PC-3 (cell line): ENCODE data around the gene PCDHB12. TPM values are rescaled to one million over a fixed set of nuclear protein-coding genes. Genes with fewer than 3 reads are reported as not detected.
A peak's percentile ranks its signal among the peaks of the same experiment; 100 is the strongest.

ENCODE experiments used
- ATAC-seq: fragments of 200-7000 bp; cut with Tn5 transposase; 2 replicates; pipeline ENCODE4 v1.9.1; 2020; ENCODE audit warnings: mild to moderate bottlenecking, moderate library complexity
- BruUV-seq: library from RNA; stranded (reverse); fragments of 400-500 nt; replicated peaks from 2 replicates; lab custom pipeline; 2021; lab: Mats Ljungman, UMichigan
- CTCF ChIA-PET: fragments of 300-600 bp; sonication (Branson Sonifier 250); formaldehyde crosslinking; loops from one replicate; lab custom pipeline; 2022; ENCODE audit warnings: antibody characterized with exemption; lab: Charles Lee
- POLR2A ChIA-PET: fragments of 300-600 bp; sonication (Branson Sonifier 250); formaldehyde crosslinking; loops from one replicate; lab custom pipeline; 2022; ENCODE audit warnings: antibody characterized with exemption; ENCODE audit not compliant: unreplicated experiment; lab: Charles Lee
- DNase-seq: peaks from one replicate; pipeline ENCODE4 v3.0.0-alpha.2; 2015
- H2AFZ ChIP-seq: fragments of 300-600 bp; sonication (generic); 2 replicates; pipeline ENCODE4 v1.6.0; 2016; ENCODE audit warnings: antibody characterized with exemption, low read length
- H3F3A ChIP-seq: fragments of 300-600 bp; sonication (generic); one replicate; pipeline ENCODE4 v1.6.0; 2017; ENCODE audit warnings: antibody characterized with exemption, low read length, control low read depth, mild to moderate bottlenecking; ENCODE audit not compliant: unreplicated experiment
- H3K27ac ChIP-seq: fragments of 300-600 bp; sonication (generic); 2 replicates; pipeline ENCODE4 v1.5.1; 2016; ENCODE audit warnings: mild to moderate bottlenecking, low read length
- H3K27me3 ChIP-seq: fragments of 300-600 bp; sonication (generic); 2 replicates; pipeline ENCODE4 v1.6.1; 2016; ENCODE audit warnings: low read length, mixed read lengths
- H3K36me3 ChIP-seq: fragments of 300-600 bp; sonication (generic); 2 replicates; pipeline ENCODE4 v1.6.1; 2016; ENCODE audit warnings: low read depth, mixed run types, low read length, mixed read lengths
- H3K4me1 ChIP-seq: fragments of 300-600 bp; sonication (generic); 2 replicates; pipeline ENCODE4 v1.5.1; 2016; ENCODE audit warnings: low read length; ENCODE audit not compliant: insufficient read depth
- H3K4me2 ChIP-seq: fragments of 300-600 bp; sonication (generic); 2 replicates; pipeline ENCODE4 v1.6.0; 2016; ENCODE audit warnings: low read length
- H3K4me3 ChIP-seq: fragments of 300-600 bp; sonication (generic); 2 replicates; pipeline ENCODE4 v1.5.1; 2016; ENCODE audit warnings: mild to moderate bottlenecking, low read length, mixed read lengths
- H3K79me2 ChIP-seq: fragments of 300-600 bp; sonication (generic); 2 replicates; pipeline ENCODE4 v1.6.1; 2017; ENCODE audit warnings: low read length, mixed read lengths
- H3K9ac ChIP-seq: fragments of 300-600 bp; sonication (generic); 2 replicates; pipeline ENCODE4 v1.6.0; 2016; ENCODE audit warnings: mild to moderate bottlenecking, low read length
- H3K9me2 ChIP-seq: fragments of 300-600 bp; sonication (generic); replicated peaks from 2 replicates; pipeline ENCODE4 v1.6.1; 2016; ENCODE audit warnings: mixed run types, low read length, mixed read lengths
- H3K9me3 ChIP-seq: fragments of 300-600 bp; sonication (generic); 2 replicates; pipeline ENCODE4 v1.6.1; 2016; ENCODE audit warnings: low read length, mixed read lengths
- H4K20me1 ChIP-seq: fragments of 300-600 bp; sonication (generic); 2 replicates; pipeline ENCODE4 v1.6.1; 2016; ENCODE audit warnings: low read length, mixed read lengths
- CTCF ChIP-seq: fragments of 300-600 bp; sonication (generic); conservative IDR thresholded peaks from 2 replicates; pipeline ENCODE4 v1.5.1; 2017; ENCODE audit warnings: antibody characterized with exemption, low read depth, mild to moderate bottlenecking, low read length
- EZH2 ChIP-seq: fragments of 300-600 bp; sonication (generic); IDR thresholded peaks from one replicate; pipeline ENCODE4 v1.6.1; 2017; ENCODE audit warnings: antibody characterized with exemption, mild to moderate bottlenecking, low read length; ENCODE audit not compliant: unreplicated experiment
- EZH2phosphoT487 ChIP-seq: fragments of 300-600 bp; sonication (generic); IDR thresholded peaks from 2 replicates; pipeline ENCODE4 v1.6.1; 2018; ENCODE audit warnings: mild to moderate bottlenecking, antibody characterized with exemption, low read length, borderline replicate concordance
- intact Hi-C: fragments of 100-400 bp; cut with micrococcal nuclease; formaldehyde crosslinking; loops from 2 replicates; pipeline ENCODE4 v1.9.0; 2023
- total RNA-seq: library from RNA; depleted of rRNA; stranded (reverse); fragments of >200 nt; gene quantifications from 2 replicates; pipeline ENCODE4 v1.2.3, GENCODE V29; 2014

The PCDHB12 gene
- total RNA-seq, 1 experiment from 2014 or later: 0.15 TPM

DNA sequence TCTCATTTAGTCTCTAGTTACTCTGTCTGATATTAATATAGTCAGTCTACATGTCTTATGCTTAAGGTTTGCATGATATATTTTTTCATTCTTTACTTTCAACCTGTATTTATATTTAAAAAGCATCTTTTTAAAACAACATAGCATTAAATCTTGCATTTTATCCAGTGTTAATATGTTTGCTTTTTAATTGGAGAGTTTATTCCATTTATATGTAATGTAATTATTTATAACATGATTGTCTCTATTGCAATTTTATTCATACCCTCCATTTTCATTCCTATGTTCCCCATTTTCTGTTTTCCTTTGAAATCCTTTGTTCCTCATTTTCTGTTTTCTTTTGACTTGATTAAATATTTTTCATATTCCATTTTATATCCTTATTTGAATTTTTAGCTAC lies 49.9 kb downstream of the PCDHB12 start:
- H3K9ac ChIP-seq: no peak overlapping the region
- H3K4me1 ChIP-seq: no peaks in the 10 kb centered on the region
- ChIA-PET POLR2A (no interaction called here), CTCF (no interaction called here)
- no peaks in the 10 kb centered on the region for H3F3A ChIP-seq
- no peak overlapping the region for H3K4me2 ChIP-seq
- TF ChIP-seq EZH2phosphoT487 (no peak), CTCF (no peak), EZH2 (no peak)
- no peaks in the 10 kb centered on the region for H4K20me1 ChIP-seq
- intact Hi-C loops: no loop called here
- ATAC-seq (no peak), DNase-seq (no peak)
- H3K27me3 ChIP-seq: no peaks in the 10 kb centered on the region
- H2AFZ ChIP-seq: no peak overlapping the region
- H3K27ac ChIP-seq: no peak overlapping the region
- no peaks in the 10 kb centered on the region for H3K79me2 ChIP-seq
- peaks cover 33% of the 10 kb centered on the region for H3K9me3 ChIP-seq
- H3K4me3 ChIP-seq: no peak overlapping the region
- H3K9me2 ChIP-seq: no peaks in the 10 kb centered on the region
- no peaks in the 10 kb centered on the region for H3K36me3 ChIP-seq
- BruUV-seq: no TSS peak

DNA sequence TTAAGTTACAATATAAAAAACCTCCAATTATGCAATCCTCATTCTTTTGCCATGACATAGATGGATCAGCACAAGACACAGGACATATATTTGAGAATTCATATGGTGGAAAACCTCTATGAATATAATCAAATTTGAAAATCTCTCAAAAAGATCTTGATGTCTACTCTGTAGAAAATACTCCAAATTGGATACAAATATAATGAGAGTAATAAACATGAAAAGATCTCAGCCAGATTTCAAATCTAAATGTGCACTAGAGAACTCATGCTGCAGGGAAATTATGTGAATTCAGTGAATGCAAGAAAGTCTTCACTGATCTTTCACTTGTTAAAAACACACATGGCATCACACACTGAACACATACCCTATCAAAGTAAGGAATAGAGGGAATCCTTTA lies 50.4 kb downstream of the PCDHB12 start:
- ATAC-seq (no peak), DNase-seq (no peak)
- ChIA-PET CTCF (no interaction called here), POLR2A (no interaction called here)
- H3K9me3 ChIP-seq: peaks cover 31% of the 10 kb centered on the region
- H2AFZ ChIP-seq: no peak overlapping the region
- no peaks in the 10 kb centered on the region for H3K4me1 ChIP-seq
- intact Hi-C loops: no loop called here
- H3K27ac ChIP-seq: no peak overlapping the region
- BruUV-seq: no TSS peak
- no peak overlapping the region for H3K9ac ChIP-seq
- no peaks in the 10 kb centered on the region for H3F3A ChIP-seq
- no peak overlapping the region for H3K4me2 ChIP-seq
- H4K20me1 ChIP-seq: no peaks in the 10 kb centered on the region
- no peak overlapping the region for H3K4me3 ChIP-seq
- TF ChIP-seq CTCF (no peak), EZH2phosphoT487 (no peak), EZH2 (no peak)
- H3K27me3 ChIP-seq: no peaks in the 10 kb centered on the region
- H3K36me3 ChIP-seq: no peaks in the 10 kb centered on the region; the same call in 1 of the 2 replicates
- no peaks in the 10 kb centered on the region for H3K79me2 ChIP-seq
- H3K9me2 ChIP-seq: no peaks in the 10 kb centered on the region

DNA sequence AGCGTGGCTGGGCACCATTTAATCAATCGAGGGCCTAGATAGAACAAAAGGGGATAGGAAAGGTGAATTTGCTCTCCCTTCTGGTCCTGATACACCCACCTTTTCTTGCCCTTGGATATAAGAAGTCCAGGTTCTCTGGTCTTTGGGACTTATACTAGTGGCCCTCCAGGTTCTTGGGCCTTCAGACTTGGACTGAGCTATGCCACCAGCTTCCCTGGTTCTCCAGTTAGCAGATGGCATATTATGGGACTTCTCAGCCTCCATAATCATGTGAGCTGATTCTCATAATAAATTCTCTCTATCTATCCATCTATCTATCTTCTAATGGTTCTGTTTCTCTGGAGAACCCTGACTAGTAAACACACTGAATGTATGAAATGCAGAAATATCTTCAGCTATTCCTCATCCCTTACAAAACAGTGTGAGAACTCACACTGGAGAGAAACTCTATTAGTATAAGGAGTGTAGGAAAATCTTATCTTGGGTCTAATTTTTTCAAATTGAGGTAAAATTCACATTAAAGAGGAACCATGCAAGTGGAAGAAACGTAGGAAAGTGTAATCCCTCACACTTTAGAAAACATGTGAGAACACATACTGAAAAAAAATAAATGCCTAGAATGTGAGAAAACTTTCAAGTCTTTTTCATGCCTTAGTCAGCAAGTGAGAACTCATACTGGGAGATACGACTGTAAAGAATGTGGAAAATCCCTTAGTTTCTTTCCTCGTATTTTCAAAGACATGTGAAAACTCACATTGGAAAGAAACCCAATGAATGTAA lies 52.1 kb downstream of the PCDHB12 start:
- no peak for TF ChIP-seq EZH2phosphoT487
- no peak for TF ChIP-seq CTCF
- TF ChIP-seq EZH2: no peak
- H3K9ac ChIP-seq: no peak overlapping the region
- H4K20me1 ChIP-seq: no peaks in the 10 kb centered on the region
- POLR2A ChIA-PET: no interaction called here
- no peak overlapping the region for H2AFZ ChIP-seq
- no TSS peak for BruUV-seq
- H3K4me1 ChIP-seq: no peaks in the 10 kb centered on the region
- DNase-seq (peak; percentile 7), ATAC-seq (no peak)
- intact Hi-C loops: no loop called here
- no peaks in the 10 kb centered on the region for H3K27me3 ChIP-seq
- no peaks in the 10 kb centered on the region for H3F3A ChIP-seq
- peaks cover 34% of the 10 kb centered on the region for H3K9me3 ChIP-seq
- no peak overlapping the region for H3K27ac ChIP-seq
- H3K79me2 ChIP-seq: no peaks in the 10 kb centered on the region
- H3K36me3 ChIP-seq: no peaks in the 10 kb centered on the region; the same call in 1 of the 2 replicates
- CTCF ChIA-PET: no interaction called here
- no peaks in the 10 kb centered on the region for H3K9me2 ChIP-seq
- no peak overlapping the region for H3K4me2 ChIP-seq
- H3K4me3 ChIP-seq: no peak overlapping the region
